IPS-NIHi7 (cell line): Measurements from ENCODE around the gene TFIP11.

Experiments used
- DNase-seq: peaks from one replicate; pipeline ENCODE4 v3.0.0; 2012; ENCODE audit warnings: mixed read lengths; ENCODE audit errors: extremely low spot score

TFIP11 gene

GRCh38 chr22:26512149-26512793, at the start of gene TFIP11:
Gene TFIP11 (minus strand): TSS chr22:26512473. CDS start chr22:26510272, 2,201 bp downstream.
- peak; percentile 98 for DNase-seq

- no peak for DNase-seq
Observed at GRCh38 chr22:26561756-26562417, 49.6 kb upstream of the TFIP11 start.

- no peak for DNase-seq
Observed at GRCh38 chr22:26559961-26560575, 47.8 kb upstream of the TFIP11 start.

GRCh38 chr22:26558248-26558895, 46.1 kb upstream of the TFIP11 start:
- DNase-seq = no peak

GRCh38 chr22:26556904-26557303, 44.6 kb upstream of the TFIP11 start:
- DNase-seq = no peak

- no peak for DNase-seq
Observed at GRCh38 chr22:26555478-26555877, 43.2 kb upstream of the TFIP11 start.

- DNase-seq = peak; percentile 39
Observed at GRCh38 chr22:26554956-26555355, 42.7 kb upstream of the TFIP11 start.

- no peak for DNase-seq
Observed at GRCh38 chr22:26553056-26553752, 40.9 kb upstream of the TFIP11 start.

- no peak for DNase-seq
Observed at GRCh38 chr22:26552466-26552865, 40.2 kb upstream of the TFIP11 start.

GRCh38 chr22:26551568-26551967, 39.3 kb upstream of the TFIP11 start:
- DNase-seq = no peak

- DNase-seq = no peak
Observed at GRCh38 chr22:26550498-26551033, 38.3 kb upstream of the TFIP11 start.

- DNase-seq = no peak
Observed at GRCh38 chr22:26549902-26550497, 37.7 kb upstream of the TFIP11 start.

- DNase-seq = no peak
Observed at GRCh38 chr22:26548984-26549383, 36.7 kb upstream of the TFIP11 start.

- DNase-seq = no peak
Observed at GRCh38 chr22:26548303-26548702, 36.0 kb upstream of the TFIP11 start.

GRCh38 chr22:26547837-26548236, 35.6 kb upstream of the TFIP11 start:
- no peak for DNase-seq

- DNase-seq = no peak
Observed at GRCh38 chr22:26547426-26547825, 35.2 kb upstream of the TFIP11 start.

- no peak for DNase-seq
Observed at GRCh38 chr22:26546282-26546681, 34.0 kb upstream of the TFIP11 start.

GRCh38 chr22:26545827-26546226, 33.6 kb upstream of the TFIP11 start:
- no peak for DNase-seq

GRCh38 chr22:26545385-26545784, 33.1 kb upstream of the TFIP11 start:
- no peak for DNase-seq

GRCh38 chr22:26544489-26544888, 32.2 kb upstream of the TFIP11 start:
- no peak for DNase-seq

- DNase-seq = no peak
Observed at GRCh38 chr22:26542831-26543230, 30.6 kb upstream of the TFIP11 start.
